Measurements from ENCODE around the gene TNN.
A peak's percentile ranks its signal among the peaks of the same experiment; 100 is the strongest.
"Not testable (repeated sequence)": the region's sequence is repeated elsewhere in the genome, so short reads cannot be mapped to it uniquely, and the experiment has no call there.

TNN gene

GRCh38 chr1:175099916-175100315 lies 32.3 kb downstream of the TNN start:
- H3K4me1 Mint-ChIP-seq (ENCODE audit: low read depth in 2 of 2), result no peaks in the 10 kb centered on the region
- H3K27me3 Mint-ChIP-seq, result peaks cover 0 to 14% of the 10 kb centered on the region in 2 donors
- peaks cover 5% of the 10 kb centered on the region for H3K36me3 Mint-ChIP-seq (ENCODE audit: insufficient read depth)
- no peak overlapping the region for H3K27ac Mint-ChIP-seq
- DNase-seq (no peak), ATAC-seq (replicated peaks) (no peak)
- no peak overlapping the region for H3K4me3 Mint-ChIP-seq
- H3K9me3 Mint-ChIP-seq, result no peaks in the 10 kb centered on the region

- ATAC-seq (replicated peaks); H3K9me3 Mint-ChIP-seq; H3K36me3 Mint-ChIP-seq (ENCODE audit: insufficient read depth); H3K27ac Mint-ChIP-seq; H3K4me1 Mint-ChIP-seq (ENCODE audit: low read depth in 2 of 2); DNase-seq; H3K4me3 Mint-ChIP-seq: not testable (repeated sequence)
- peaks cover 16 to 17% of the 10 kb centered on the region in 2 donors for H3K27me3 Mint-ChIP-seq
Measured at GRCh38 chr1:175102166-175102565, 34.5 kb downstream of the TNN start.

DNA sequence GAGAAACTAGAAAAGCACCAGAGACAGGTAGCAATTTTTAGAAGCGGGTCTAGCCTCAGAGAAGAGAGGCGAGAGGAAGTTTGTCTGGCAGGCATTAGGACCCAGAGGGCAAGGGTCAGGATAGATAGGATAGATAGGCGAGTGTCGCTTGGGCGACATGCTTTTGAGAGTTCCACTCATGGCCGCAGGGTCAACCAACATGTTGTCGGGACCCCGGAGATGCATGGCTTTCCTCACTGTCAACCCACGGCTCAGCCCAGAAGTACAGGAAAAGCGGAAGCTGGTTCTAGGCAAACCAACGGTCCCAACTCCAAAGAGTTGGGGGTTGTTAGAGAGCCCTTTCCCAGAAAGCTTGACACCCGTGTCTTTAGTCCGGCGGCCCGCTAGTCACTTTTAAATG lies 38.9 kb downstream of the TNN start:
- not testable (repeated sequence) for H3K4me3 Mint-ChIP-seq; H3K4me1 Mint-ChIP-seq (ENCODE audit: low read depth in 2 of 2); ATAC-seq (replicated peaks); H3K9me3 Mint-ChIP-seq; H3K27ac Mint-ChIP-seq; H3K36me3 Mint-ChIP-seq (ENCODE audit: insufficient read depth); DNase-seq
- peaks cover 16 to 18% of the 10 kb centered on the region in 2 donors for H3K27me3 Mint-ChIP-seq

- H3K9me3 Mint-ChIP-seq; DNase-seq; H3K4me1 Mint-ChIP-seq (ENCODE audit: low read depth in 2 of 2); H3K36me3 Mint-ChIP-seq (ENCODE audit: insufficient read depth); H3K27ac Mint-ChIP-seq; ATAC-seq (replicated peaks); H3K4me3 Mint-ChIP-seq: not testable (repeated sequence)
- H3K27me3 Mint-ChIP-seq, result peaks cover 16 to 33% of the 10 kb centered on the region in 2 donors
Measured at GRCh38 chr1:175108331-175108820, 40.7 kb downstream of the TNN start.

GRCh38 chr1:175114996-175115395 lies 47.4 kb downstream of the TNN start:
- no peak overlapping the region for H3K4me3 Mint-ChIP-seq
- peaks cover 7% of the 10 kb centered on the region for H3K36me3 Mint-ChIP-seq (ENCODE audit: insufficient read depth)
- H3K27ac Mint-ChIP-seq, result no peak overlapping the region
- H3K9me3 Mint-ChIP-seq, result peaks cover 0 to 4% of the 10 kb centered on the region in 2 donors
- ATAC-seq (replicated peaks) (no peak), DNase-seq (no peak)
- peaks cover 0 to 4% of the 10 kb centered on the region in 2 donors for H3K4me1 Mint-ChIP-seq (ENCODE audit: low read depth in 2 of 2)
- peaks cover 30 to 46% of the 10 kb centered on the region in 2 donors for H3K27me3 Mint-ChIP-seq

DNA sequence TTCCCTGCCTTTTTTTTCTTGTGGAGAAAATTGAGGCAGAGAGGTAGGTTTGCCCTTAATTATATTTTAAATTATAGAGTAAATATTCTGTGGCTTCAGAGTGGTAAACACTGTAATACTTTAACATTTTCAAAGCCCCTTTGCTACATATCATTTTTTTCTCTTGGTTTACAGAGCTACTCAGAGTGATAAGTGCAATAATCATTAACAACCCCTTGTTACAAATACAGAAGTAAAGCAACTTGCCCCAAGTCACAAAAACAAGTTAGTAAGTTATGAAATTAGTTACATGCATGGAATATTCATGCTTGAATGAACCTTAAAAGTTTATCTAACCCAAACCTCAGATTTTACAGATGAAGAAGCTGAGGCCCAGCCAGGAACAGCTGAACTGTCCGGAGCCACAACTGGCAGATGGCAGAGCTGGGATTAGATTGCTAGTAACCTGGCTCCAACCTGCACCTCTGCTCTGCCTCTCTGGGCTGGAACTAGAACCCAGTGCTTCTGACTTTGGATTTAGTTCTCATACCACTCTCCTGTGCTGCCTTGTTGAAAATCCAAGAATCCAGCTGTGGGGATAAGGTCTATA lies 48.7 kb downstream of the TNN start:
- no peak for ATAC-seq (replicated peaks)
- DNase-seq, result no peak
- Mint-ChIP-seq H3K4me3 (no peak overlapping the region), H3K4me1 (ENCODE audit: low read depth in 2 of 2) (peaks cover 0 to 4% of the 10 kb centered on the region in 2 donors), H3K27me3 (peaks cover 30 to 46% of the 10 kb centered on the region in 2 donors), H3K9me3 (peaks cover 0 to 4% of the 10 kb centered on the region in 2 donors), H3K36me3 (ENCODE audit: insufficient read depth) (peaks cover 7% of the 10 kb centered on the region), H3K27ac (no peak overlapping the region)

GRCh38 chr1:175116903-175117302 lies 49.3 kb downstream of the TNN start:
- Mint-ChIP-seq H3K27me3 (peaks cover 30 to 40% of the 10 kb centered on the region in 2 donors), H3K9me3 (peaks cover 0 to 4% of the 10 kb centered on the region in 2 donors), H3K36me3 (ENCODE audit: insufficient read depth) (peaks cover 7% of the 10 kb centered on the region), H3K4me3 (no peak overlapping the region), H3K27ac (no peak overlapping the region), H3K4me1 (ENCODE audit: low read depth in 2 of 2) (peaks cover 0 to 4% of the 10 kb centered on the region in 2 donors)
- no peak for ATAC-seq (replicated peaks)
- DNase-seq, result no peak

DNA sequence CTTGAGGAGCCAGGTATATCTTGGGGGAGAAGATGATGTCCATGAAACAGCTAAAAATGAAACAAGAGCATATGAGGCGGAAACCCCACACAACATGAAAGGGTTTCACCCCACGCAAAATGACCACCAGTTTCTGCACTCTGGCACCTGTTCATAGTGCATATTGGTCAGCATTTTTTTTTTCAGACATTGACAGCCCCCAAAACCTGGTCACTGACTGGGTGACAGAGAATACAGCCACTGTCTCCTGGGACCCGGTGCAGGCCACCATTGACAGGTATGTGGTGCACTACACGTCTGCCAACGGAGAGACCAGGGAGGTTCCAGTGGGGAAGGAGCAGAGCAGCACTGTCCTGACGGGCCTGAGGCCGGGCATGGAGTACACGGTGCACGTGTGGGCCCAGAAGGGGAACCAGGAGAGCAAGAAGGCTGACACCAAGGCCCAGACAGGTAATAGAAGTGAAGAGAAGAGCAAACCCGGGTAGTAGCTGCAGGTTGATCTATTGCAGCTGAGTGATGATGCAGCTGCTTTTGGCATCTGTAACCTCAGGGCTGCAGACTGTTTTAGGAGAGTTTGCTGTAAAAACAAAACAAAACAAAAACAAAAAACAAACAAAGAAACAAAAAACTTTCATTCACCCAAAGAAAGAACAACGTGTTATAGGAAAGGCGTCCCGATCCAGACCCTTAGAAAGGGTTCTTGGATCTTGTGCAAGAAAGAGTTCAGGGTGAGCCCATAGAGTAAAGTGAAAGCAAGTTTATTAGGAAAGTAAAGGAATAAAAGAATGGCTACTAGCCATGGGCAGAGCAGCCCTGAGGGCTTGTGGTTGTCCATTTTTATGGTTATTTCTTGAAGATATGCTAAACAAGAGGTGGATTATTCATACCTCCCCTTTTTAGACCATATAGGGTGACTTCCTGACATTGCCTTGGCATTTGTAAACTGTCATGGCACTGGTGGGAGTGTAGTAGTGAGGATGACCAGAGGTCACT lies 51.0 kb downstream of the TNN start:
- ATAC-seq (replicated peaks), result no peak

DNA sequence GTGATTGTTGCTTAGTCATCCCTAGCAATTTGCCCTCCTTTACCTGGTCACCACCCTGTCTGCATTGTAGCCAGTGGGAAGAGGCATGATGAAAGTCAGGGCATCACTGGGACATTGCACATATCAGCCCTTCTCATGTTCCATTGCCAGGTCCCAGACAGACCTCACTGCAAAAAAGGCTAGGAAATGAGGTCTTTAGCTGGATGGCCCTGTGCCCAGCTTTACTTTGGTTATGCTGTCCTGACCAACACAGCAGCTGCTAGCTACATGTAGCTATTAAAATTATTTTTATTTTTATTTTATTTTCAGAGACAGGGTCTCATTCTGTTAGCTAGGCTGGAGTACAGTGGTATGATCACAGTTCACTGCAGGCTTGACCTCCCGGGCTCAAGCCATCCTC lies 52.9 kb downstream of the TNN start:
- no peak overlapping the region for H3K27ac Mint-ChIP-seq
- H3K36me3 Mint-ChIP-seq (ENCODE audit: insufficient read depth), result peaks cover 4% of the 10 kb centered on the region
- ATAC-seq (replicated peaks) (no peak), DNase-seq (no peak)
- no peak overlapping the region for H3K4me3 Mint-ChIP-seq
- H3K9me3 Mint-ChIP-seq, result no peaks in the 10 kb centered on the region
- H3K4me1 Mint-ChIP-seq (ENCODE audit: low read depth in 2 of 2), result no peaks in the 10 kb centered on the region
- peaks cover 13 to 15% of the 10 kb centered on the region in 2 donors for H3K27me3 Mint-ChIP-seq

More for the DNA sequence above, 51.0 kb downstream of the TNN start:
- H3K36me3 Mint-ChIP-seq (ENCODE audit: insufficient read depth), result peaks cover 7% of the 10 kb centered on the region
- H3K4me3 Mint-ChIP-seq, result no peak overlapping the region
- DNase-seq, result no peak
- H3K27ac Mint-ChIP-seq, result no peak overlapping the region
- H3K27me3 Mint-ChIP-seq, result peaks cover 26 to 30% of the 10 kb centered on the region in 2 donors
- peaks cover 0 to 2% of the 10 kb centered on the region in 2 donors for H3K9me3 Mint-ChIP-seq
- no peaks in the 10 kb centered on the region for H3K4me1 Mint-ChIP-seq (ENCODE audit: low read depth in 2 of 2)

- ATAC-seq (replicated peaks) (peak; percentile 5), DNase-seq (no peak)
- Mint-ChIP-seq H3K4me3 (no peak overlapping the region), H3K36me3 (ENCODE audit: insufficient read depth) (no peaks in the 10 kb centered on the region), H3K4me1 (ENCODE audit: low read depth in 2 of 2) (no peaks in the 10 kb centered on the region), H3K27ac (peak overlapping the region in 1 of 2 donors; percentile 59), H3K27me3 (peaks cover 0 to 5% of the 10 kb centered on the region in 2 donors), H3K9me3 (no peaks in the 10 kb centered on the region)
Measured at GRCh38 chr1:175124861-175125260, 57.2 kb downstream of the TNN start.

GRCh38 chr1:175126347-175126746 lies 58.7 kb downstream of the TNN start:
- H3K9me3 Mint-ChIP-seq, result no peaks in the 10 kb centered on the region
- H3K4me1 Mint-ChIP-seq (ENCODE audit: low read depth in 2 of 2), result no peaks in the 10 kb centered on the region
- no peaks in the 10 kb centered on the region for H3K36me3 Mint-ChIP-seq (ENCODE audit: insufficient read depth)
- H3K27me3 Mint-ChIP-seq, result peaks cover 0 to 5% of the 10 kb centered on the region in 2 donors
- DNase-seq (no peak), ATAC-seq (replicated peaks) (no peak)
- no peak overlapping the region for H3K27ac Mint-ChIP-seq
- H3K4me3 Mint-ChIP-seq, result no peak overlapping the region

GRCh38 chr1:175127565-175127964 lies 59.9 kb downstream of the TNN start:
- H3K4me1 Mint-ChIP-seq (ENCODE audit: low read depth in 2 of 2), result no peaks in the 10 kb centered on the region
- peaks cover 0 to 5% of the 10 kb centered on the region in 2 donors for H3K27me3 Mint-ChIP-seq
- H3K9me3 Mint-ChIP-seq, result no peaks in the 10 kb centered on the region
- no peak overlapping the region for H3K4me3 Mint-ChIP-seq
- no peak overlapping the region for H3K27ac Mint-ChIP-seq
- ATAC-seq (replicated peaks) (no peak), DNase-seq (no peak)
- no peaks in the 10 kb centered on the region for H3K36me3 Mint-ChIP-seq (ENCODE audit: insufficient read depth)

- ATAC-seq (replicated peaks), result no peak
- Mint-ChIP-seq H3K4me3 (no peak overlapping the region), H3K27me3 (peaks cover 2 to 5% of the 10 kb centered on the region in 2 donors), H3K9me3 (no peaks in the 10 kb centered on the region), H3K27ac (no peak overlapping the region), H3K4me1 (ENCODE audit: low read depth in 2 of 2) (no peaks in the 10 kb centered on the region), H3K36me3 (ENCODE audit: insufficient read depth) (no peaks in the 10 kb centered on the region)
- no peak for DNase-seq
Measured at GRCh38 chr1:175128523-175128922, 60.9 kb downstream of the TNN start.

Data from effector memory CD8-positive, alpha-beta T cell (primary cell).